IgD-negative memory B cell (primary cell): Measurements from ENCODE around the gene LRRC25. TPM values are rescaled to one million over a fixed set of nuclear protein-coding genes. Genes with fewer than 3 reads are reported as not detected.

ENCODE experiments used
- H3K27ac Mint-ChIP-seq, 3 donors: one replicate each; pipeline ENCODE4 v1.8.0; 2020 to 2022; ENCODE audit warnings: mild to moderate bottlenecking in 3 of 3, mixed read lengths in 3 of 3, moderate library complexity in 1 of 3
- H3K27me3 Mint-ChIP-seq: one replicate; pipeline ENCODE4 v1.8.0; 2021; ENCODE audit warnings: mixed read lengths
- H3K36me3 Mint-ChIP-seq: one replicate; pipeline ENCODE4 v1.8.0; 2020; ENCODE audit warnings: mild to moderate bottlenecking, mixed read lengths
- H3K4me1 Mint-ChIP-seq, 3 donors: one replicate each; pipeline ENCODE4 v1.8.0; 2020 to 2022; ENCODE audit warnings: mixed read lengths in 3 of 3, mild to moderate bottlenecking in 1 of 3
- H3K4me3 Mint-ChIP-seq, 4 donors: one replicate each; pipeline ENCODE4 v1.8.0; 2020 to 2022; ENCODE audit warnings: mild to moderate bottlenecking in 4 of 4, mixed read lengths in 4 of 4, moderate library complexity in 3 of 4
- H3K9me3 Mint-ChIP-seq, 3 donors: one replicate each; pipeline ENCODE4 v1.8.0; 2020 to 2021; ENCODE audit warnings: mixed read lengths in 3 of 3, mild to moderate bottlenecking in 1 of 3
- polyA plus RNA-seq: library from polyadenylated mRNA; unstranded; fragments of 300-500 nt; fragmentation: Illumina TruSeq; gene quantifications from one replicate; pipeline ENCODE4 v1.2.3, GENCODE V29; 2021

Gene LRRC25
- polyA plus RNA-seq, 1 donor from 2014 or later: 14.9 TPM

DNA sequence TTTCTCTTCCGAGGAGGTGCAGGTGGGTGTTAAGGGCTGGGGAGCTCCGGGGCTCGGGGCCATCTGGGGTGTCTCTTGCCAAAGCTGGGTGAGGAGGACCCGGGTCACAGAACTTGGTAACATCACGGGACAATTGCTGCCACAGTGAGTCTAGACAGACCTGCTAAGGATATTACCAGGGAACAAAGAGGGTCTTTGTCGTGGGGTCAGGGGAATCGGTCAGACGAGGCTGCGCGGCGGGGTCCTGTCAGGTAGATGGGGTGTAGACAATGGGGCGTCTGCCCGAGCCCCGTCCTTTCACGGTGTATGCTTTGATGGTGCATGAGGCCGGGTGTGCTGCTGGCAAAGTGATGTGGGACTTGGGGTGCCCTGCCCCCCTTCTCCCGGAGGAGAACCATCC, 49.3 kb downstream of the LRRC25 start:
- no peaks in the 10 kb centered on the region for H3K9me3 Mint-ChIP-seq
- H3K36me3 Mint-ChIP-seq: peaks cover 12% of the 10 kb centered on the region
- peaks cover 0 to 1% (median 0%) of the 10 kb centered on the region in 3 donors for H3K4me1 Mint-ChIP-seq
- peak overlapping the region in 1 of 3 donors; percentile 46 for H3K27ac Mint-ChIP-seq
- no peak overlapping the region for H3K4me3 Mint-ChIP-seq
- no peaks in the 10 kb centered on the region for H3K27me3 Mint-ChIP-seq

DNA sequence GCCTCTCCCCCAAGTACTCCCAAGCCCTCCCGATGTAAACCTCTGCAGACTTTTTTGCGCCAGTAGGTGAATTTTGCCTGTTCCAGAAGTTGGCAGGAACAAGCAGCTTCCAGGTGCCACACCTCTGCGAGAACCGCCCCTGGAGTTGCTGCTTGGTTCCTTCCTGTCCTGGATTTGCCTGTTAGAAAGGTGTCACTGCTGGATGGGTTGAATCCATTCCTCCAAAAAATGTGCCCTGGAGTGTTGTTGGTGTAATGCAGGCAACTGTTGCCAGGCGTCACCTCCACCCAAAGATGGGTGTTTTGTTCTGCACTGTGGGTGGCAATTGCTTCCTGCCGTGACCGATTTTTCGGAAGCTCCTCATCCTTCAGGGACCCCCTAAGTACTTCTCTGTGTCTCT, 51.3 kb downstream of the LRRC25 start:
- Mint-ChIP-seq H3K27ac (peak overlapping the region in 1 of 3 donors; percentile 44), H3K27me3 (no peaks in the 10 kb centered on the region), H3K9me3 (no peaks in the 10 kb centered on the region), H3K4me3 (peak overlapping the region in 1 of 4 donors; percentile 55), H3K36me3 (peaks cover 14% of the 10 kb centered on the region), H3K4me1 (peaks cover 4 to 6% (median 5%) of the 10 kb centered on the region in 3 donors)

DNA sequence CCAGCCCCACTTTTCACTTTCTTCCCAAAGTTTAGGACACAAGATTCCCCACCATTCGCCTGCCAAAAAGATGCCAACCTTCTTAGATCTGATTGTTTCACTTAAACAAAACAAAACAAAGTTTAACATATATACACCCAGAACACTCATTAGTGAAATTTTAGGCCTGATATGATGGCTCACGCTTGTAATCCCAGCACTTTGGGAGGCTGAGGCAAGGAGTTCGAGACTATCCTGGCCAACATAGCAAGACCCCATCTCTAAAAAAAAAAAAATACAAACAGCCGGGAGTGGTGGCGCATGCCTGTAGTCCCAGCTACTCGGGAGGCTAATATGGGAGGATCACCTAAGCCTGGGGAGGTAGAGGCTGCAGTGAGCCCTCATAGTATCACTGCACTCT, 52.1 kb downstream of the LRRC25 start:
- peak overlapping the region in 1 of 4 donors; percentile 74 for H3K4me3 Mint-ChIP-seq
- peaks cover 4 to 6% (median 5%) of the 10 kb centered on the region in 3 donors for H3K4me1 Mint-ChIP-seq
- peaks cover 14% of the 10 kb centered on the region for H3K36me3 Mint-ChIP-seq
- H3K27ac Mint-ChIP-seq: peak overlapping the region in 2 of 3 donors; percentile 14 to 83
- H3K9me3 Mint-ChIP-seq: no peaks in the 10 kb centered on the region
- H3K27me3 Mint-ChIP-seq: no peaks in the 10 kb centered on the region

DNA sequence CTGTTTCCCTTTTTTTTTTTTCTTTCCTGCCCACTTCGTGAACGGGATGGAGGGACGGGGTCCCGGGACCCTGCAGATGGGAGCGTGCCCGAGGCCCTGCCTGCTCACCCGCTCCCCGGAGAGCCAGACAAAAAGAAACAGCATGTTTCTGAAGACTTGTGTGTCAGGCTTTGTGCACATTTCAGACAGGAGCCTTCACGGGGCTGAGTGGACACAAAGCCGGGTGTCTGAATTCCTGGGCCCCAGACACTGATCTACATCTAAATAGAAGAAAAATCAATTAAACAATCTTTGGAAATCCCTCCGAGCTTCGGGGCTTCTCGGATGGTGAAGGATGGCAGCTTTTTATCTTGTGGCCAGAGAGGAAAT, 52.9 kb downstream of the LRRC25 start:
- H3K27ac Mint-ChIP-seq: peak overlapping the region in 1 of 3 donors; percentile 48
- peaks cover 6 to 8% (median 8%) of the 10 kb centered on the region in 3 donors for H3K4me1 Mint-ChIP-seq
- peak overlapping the region in 1 of 4 donors; percentile 74 for H3K4me3 Mint-ChIP-seq
- no peaks in the 10 kb centered on the region for H3K27me3 Mint-ChIP-seq
- H3K36me3 Mint-ChIP-seq: peaks cover 12% of the 10 kb centered on the region
- H3K9me3 Mint-ChIP-seq: no peaks in the 10 kb centered on the region

DNA sequence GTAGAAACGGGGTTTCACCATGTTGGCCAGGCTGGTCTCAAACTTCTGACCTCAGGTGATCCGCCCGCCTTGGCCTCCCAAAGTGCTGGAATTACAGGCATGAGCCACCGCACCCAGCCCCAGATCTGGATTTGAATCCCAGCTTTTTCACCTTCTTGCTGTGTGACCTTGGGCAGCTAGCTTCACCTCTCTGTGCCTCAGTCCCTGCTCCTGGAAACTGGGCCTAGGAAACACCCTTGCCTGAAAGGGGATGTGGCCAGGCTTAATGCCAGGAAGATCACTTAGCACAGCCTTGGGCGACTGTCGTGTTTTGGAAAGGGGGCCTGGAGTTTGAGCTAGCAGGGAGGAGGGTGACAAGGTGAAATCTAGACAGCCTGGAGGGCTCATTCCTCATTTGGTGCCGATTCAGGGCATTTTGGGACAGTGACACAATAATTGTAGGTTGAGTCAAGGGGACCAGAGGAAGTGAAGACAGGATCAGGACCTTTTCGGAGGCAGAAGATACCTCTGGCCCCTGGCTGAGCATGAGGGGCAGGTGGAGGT, 55.3 kb downstream of the LRRC25 start:
- H3K27ac Mint-ChIP-seq: peak overlapping the region in 2 of 3 donors; percentile 23 to 45
- H3K27me3 Mint-ChIP-seq: no peaks in the 10 kb centered on the region
- H3K9me3 Mint-ChIP-seq: no peaks in the 10 kb centered on the region
- H3K4me3 Mint-ChIP-seq: peak overlapping the region; percentile 57 to 97 (median 76)
- H3K36me3 Mint-ChIP-seq: peaks cover 2% of the 10 kb centered on the region
- H3K4me1 Mint-ChIP-seq: peaks cover 8 to 9% (median 9%) of the 10 kb centered on the region in 3 donors

Other genes starting within 250 kb of the LRRC25 start
- 2.1 TPM for gene PIK3R2, start 244.5 kb downstream of the LRRC25 start, polyA plus RNA-seq
- 473 TPM for gene IFI30, start 223.8 kb downstream of the LRRC25 start, polyA plus RNA-seq
- gene MPV17L2, start 204.4 kb downstream of the LRRC25 start, polyA plus RNA-seq: 16.6 TPM
- 1.5 TPM for gene RAB3A, start 193.6 kb downstream of the LRRC25 start, polyA plus RNA-seq
- gene PDE4C, start 171.2 kb downstream of the LRRC25 start, polyA plus RNA-seq: not detected
- 1.4 TPM for gene IQCN, start 123.2 kb downstream of the LRRC25 start, polyA plus RNA-seq
- 164 TPM for gene JUND, start 116.0 kb downstream of the LRRC25 start, polyA plus RNA-seq
- gene LSM4, start 74.5 kb downstream of the LRRC25 start, polyA plus RNA-seq: 137 TPM
- 8.4 TPM for gene PGPEP1, start 57.0 kb downstream of the LRRC25 start, polyA plus RNA-seq
- gene GDF15, start 11.5 kb downstream of the LRRC25 start, polyA plus RNA-seq: not detected
- 97.4 TPM for gene SSBP4, start 21.8 kb upstream of the LRRC25 start, polyA plus RNA-seq
- gene ISYNA1, start 40.5 kb upstream of the LRRC25 start, polyA plus RNA-seq: 17.2 TPM
- gene ELL, start 124.4 kb upstream of the LRRC25 start, polyA plus RNA-seq: 19.7 TPM
- gene FKBP8, start 146.0 kb upstream of the LRRC25 start, polyA plus RNA-seq: 120 TPM
- gene KXD1, start 160.2 kb upstream of the LRRC25 start, polyA plus RNA-seq: 82.8 TPM
- gene UBA52, start 174.2 kb upstream of the LRRC25 start, polyA plus RNA-seq: 1,891 TPM
- 138 TPM for gene REX1BD, start 191.2 kb upstream of the LRRC25 start, polyA plus RNA-seq
- 0.38 TPM for gene CRLF1, start 209.2 kb upstream of the LRRC25 start, polyA plus RNA-seq
- not detected for gene TMEM59L, start 215.2 kb upstream of the LRRC25 start, polyA plus RNA-seq
- gene KLHL26, start 239.4 kb upstream of the LRRC25 start, polyA plus RNA-seq: 3.2 TPM